ENCODE measurements around the gene ZNF556. TPM values are rescaled to one million over a fixed set of nuclear protein-coding genes. Genes with fewer than 3 reads are reported as not detected.
A peak's percentile ranks its signal among the peaks of the same experiment; 100 is the strongest.

The ZNF556 gene
- total RNA-seq, 4 donors from 2014 or later: not detected

DNA sequence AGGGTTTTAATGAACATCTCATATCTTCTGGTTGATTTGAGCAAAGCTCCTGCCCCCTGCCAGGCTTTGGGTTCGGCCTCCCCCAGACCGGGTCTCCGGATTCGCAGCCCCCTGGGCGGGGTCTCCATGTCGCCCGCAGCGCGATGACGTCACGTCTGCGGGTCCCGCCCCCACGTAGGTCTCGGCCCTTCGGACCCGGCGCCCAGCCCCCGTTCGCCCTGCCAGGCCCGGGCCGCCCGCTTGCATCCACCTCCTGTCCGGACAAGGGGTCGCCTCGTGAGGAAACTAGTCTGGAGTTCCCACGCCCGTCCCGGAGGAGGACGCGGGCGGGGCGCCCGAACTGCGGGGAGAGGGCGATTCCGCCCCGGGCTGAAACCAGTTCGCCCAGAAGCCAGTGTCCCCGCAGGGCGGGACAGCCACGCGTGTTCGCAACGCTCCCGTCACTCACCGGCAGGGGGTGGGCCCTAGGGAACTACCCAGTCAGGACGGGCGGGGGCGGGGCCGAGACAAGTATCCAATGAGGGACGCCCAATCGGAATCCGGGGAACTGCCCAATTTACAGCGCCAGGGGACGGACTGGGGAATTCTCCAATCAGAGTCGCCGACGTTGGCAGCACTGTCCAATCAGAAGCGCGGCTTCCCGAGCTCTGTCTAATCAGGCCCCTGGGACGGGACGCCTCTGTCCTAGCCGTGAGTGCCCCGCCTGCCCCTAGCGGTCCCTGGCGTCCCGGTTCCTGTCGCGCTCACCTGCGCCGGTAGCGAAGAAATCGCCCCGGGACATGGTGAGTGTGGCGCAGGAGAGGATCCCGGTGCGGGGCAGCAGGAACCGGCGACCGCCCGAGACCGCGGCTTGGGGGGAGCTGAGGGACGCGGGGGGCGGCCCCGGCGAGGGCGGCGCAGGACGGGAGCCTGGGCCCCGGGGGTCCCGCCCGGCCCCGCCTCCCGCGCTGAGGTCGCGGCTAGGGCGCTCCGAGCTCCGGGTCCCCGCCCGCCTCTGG lies 26.0 kb upstream of the ZNF556 start, which contains the start of gene ZNF555:
Gene ZNF555 (plus strand): TSS at position 682 of the 998 bp plus-strand sequence. CDS start 98 bp downstream, at position 780.
- Histone ChIP-seq H3K36me3 (no peaks in the 10 kb centered on the region), H3K27me3 (no peaks in the 10 kb centered on the region), H3K9me3 (peaks cover 0 to 15% (median 0%) of the 10 kb centered on the region in 4 donors), H3K4me3 (peak within 1 kb of the TSS; percentile 65 to 99 (median 90)), H3K4me1 (peaks cover 0 to 13% (median 9%) of the 10 kb centered on the region in 4 donors), H3K27ac (peak within 1 kb of the TSS; percentile 81 to 88 (median 86))
- TF ChIP-seq, protein P1, sequence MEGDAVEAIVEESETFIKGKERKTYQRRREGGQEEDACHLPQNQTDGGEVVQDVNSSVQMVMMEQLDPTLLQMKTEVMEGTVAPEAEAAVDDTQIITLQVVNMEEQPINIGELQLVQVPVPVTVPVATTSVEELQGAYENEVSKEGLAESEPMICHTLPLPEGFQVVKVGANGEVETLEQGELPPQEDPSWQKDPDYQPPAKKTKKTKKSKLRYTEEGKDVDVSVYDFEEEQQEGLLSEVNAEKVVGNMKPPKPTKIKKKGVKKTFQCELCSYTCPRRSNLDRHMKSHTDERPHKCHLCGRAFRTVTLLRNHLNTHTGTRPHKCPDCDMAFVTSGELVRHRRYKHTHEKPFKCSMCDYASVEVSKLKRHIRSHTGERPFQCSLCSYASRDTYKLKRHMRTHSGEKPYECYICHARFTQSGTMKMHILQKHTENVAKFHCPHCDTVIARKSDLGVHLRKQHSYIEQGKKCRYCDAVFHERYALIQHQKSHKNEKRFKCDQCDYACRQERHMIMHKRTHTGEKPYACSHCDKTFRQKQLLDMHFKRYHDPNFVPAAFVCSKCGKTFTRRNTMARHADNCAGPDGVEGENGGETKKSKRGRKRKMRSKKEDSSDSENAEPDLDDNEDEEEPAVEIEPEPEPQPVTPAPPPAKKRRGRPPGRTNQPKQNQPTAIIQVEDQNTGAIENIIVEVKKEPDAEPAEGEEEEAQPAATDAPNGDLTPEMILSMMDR (IDR thresholded peaks at IDR 0.05): peak; percentile 57 to 79 (median 70)
- TF ChIP-seq POLR2A (IDR thresholded peaks at IDR 0.05): peak; percentile 15 to 28
- peak; percentile 98 to 100 (median 100) for DNase-seq

DNA sequence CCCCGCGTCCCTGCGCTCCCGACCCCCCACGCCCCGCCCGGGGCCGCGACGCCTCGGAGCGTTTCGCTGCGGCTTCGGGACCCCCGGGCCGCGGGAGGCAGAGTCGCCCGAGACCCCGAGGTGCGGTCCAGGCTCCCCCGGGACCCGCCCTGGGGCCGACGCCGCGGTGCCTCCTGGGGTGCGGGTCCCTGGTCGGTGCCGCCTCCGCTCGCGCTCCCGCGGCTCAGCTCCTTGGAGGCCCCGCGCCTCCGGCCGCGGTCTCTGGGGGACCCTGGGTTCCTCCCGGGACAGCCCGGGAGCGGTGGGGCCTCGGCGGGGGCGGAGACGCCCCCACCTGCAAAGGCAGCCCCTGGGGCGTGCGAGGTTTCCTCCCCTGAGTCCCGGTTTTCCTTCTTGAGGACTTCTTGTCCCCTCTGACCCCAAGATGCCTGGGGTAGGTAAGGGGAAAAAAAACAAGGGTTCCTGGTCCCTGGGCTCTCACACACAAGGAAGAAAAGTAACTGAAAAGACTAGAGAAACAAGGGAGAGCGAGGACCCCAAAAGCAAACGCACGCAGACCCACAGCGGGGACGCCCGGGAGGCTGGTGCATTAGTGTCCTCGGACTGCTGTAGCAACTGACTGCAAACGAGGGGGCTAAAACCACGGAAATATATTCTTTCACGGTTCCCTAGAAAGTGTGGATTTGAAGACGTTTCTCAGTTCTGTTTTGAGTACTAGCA lies 25.1 kb upstream of the ZNF556 start:
- H3K27me3 ChIP-seq: no peaks in the 10 kb centered on the region
- peaks cover 0 to 13% (median 9%) of the 10 kb centered on the region in 4 donors for H3K4me1 ChIP-seq
- peak overlapping the region; percentile 65 to 99 (median 90) for H3K4me3 ChIP-seq
- H3K36me3 ChIP-seq: no peaks in the 10 kb centered on the region
- TF ChIP-seq, protein P1 (IDR thresholded peaks at IDR 0.05): no peak
- no peak for TF ChIP-seq POLR2A (IDR thresholded peaks at IDR 0.05)
- H3K27ac ChIP-seq: peak overlapping the region; percentile 81 to 88 (median 86)
- H3K9me3 ChIP-seq: peaks cover 0 to 5% (median 0%) of the 10 kb centered on the region in 4 donors
- DNase-seq: no peak

DNA sequence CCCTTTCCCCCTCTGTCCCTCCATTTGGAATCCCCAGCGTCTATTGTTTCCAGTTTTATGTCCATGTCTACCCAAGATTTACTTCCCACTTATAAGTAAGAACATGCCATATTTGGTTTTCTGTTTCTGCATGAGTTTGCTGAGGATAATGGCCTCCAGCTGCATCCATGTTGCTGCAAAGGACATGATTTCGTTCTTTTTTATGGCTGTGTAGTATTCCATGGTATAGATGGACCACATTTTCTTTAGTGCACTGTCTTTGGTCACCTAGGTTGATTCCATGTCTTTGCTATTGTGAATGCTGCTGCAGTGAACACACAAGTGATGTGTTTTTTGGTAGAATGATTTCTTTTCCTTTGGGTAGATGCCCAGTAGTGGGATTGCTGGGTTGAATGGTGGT lies 22.0 kb upstream of the ZNF556 start:
- H3K27ac ChIP-seq: no peak overlapping the region
- peaks cover 0 to under 1% (median 0%) of the 10 kb centered on the region in 3 donors for H3K36me3 ChIP-seq
- no peak for TF ChIP-seq POLR2A (IDR thresholded peaks at IDR 0.05)
- TF ChIP-seq, protein P1 (IDR thresholded peaks at IDR 0.05): no peak
- peaks cover 0 to 13% (median 9%) of the 10 kb centered on the region in 4 donors for H3K4me1 ChIP-seq
- no peak for DNase-seq
- no peaks in the 10 kb centered on the region for H3K9me3 ChIP-seq
- H3K4me3 ChIP-seq: no peak overlapping the region
- no peaks in the 10 kb centered on the region for H3K27me3 ChIP-seq

DNA sequence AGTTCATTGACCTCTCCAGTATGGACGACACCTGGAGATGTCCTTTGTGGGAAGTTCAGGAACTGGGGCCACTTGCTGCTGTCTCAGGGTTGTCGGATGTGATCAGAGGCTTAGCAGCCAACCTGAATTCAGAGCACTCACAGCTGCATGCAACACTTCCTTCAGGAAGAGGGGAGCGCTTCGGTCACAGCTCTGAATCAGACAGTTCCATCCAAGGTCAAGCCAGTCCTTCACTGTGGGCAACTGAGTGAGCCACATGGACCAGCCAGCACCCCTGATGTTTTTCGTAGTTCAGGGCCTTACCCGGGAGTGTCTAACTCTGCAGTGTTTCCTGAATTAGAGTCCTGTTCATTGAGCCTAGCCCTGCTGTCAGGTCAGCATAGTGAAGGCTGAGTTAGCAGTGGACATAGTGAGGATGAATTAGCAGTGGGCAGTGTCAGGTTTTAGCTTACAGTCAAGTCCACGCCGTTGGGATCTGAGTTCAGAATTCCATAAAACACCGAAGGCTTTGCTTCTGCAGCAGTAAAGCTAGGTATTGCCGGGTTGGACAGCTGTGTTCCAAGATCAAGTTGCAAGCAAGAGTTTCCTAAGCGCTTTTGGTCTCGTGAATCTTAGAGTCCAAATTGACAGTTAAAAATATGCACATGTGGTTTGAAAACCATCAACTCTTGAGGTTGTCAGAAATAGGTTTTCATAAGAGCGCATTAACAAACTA lies 20.8 kb upstream of the ZNF556 start:
- Histone ChIP-seq H3K27ac (no peak overlapping the region), H3K36me3 (peaks cover 0 to 11% (median 0%) of the 10 kb centered on the region in 3 donors), H3K4me3 (no peak overlapping the region), H3K27me3 (no peaks in the 10 kb centered on the region), H3K4me1 (peaks cover 0 to 13% (median 9%) of the 10 kb centered on the region in 4 donors), H3K9me3 (peaks cover 0 to 10% (median 0%) of the 10 kb centered on the region in 4 donors)
- TF ChIP-seq POLR2A (IDR thresholded peaks at IDR 0.05): no peak
- TF ChIP-seq, protein P1 (IDR thresholded peaks at IDR 0.05): no peak
- DNase-seq: no peak

- Histone ChIP-seq H3K36me3 (peaks cover 0 to 23% (median 8%) of the 10 kb centered on the region in 3 donors), H3K27me3 (no peaks in the 10 kb centered on the region), H3K4me1 (peaks cover 0 to 4% (median 4%) of the 10 kb centered on the region in 4 donors), H3K27ac (no peak overlapping the region), H3K4me3 (no peak overlapping the region), H3K9me3 (peaks cover 0 to 22% (median 3%) of the 10 kb centered on the region in 4 donors)
- DNase-seq: no peak
- TF ChIP-seq, protein P1 (IDR thresholded peaks at IDR 0.05): no peak
- TF ChIP-seq POLR2A (IDR thresholded peaks at IDR 0.05): no peak
Measured at GRCh38 chr19:2847507-2847906, 19.6 kb upstream of the ZNF556 start.

All from Peyer's patch (tissue), 4 donors.